Heart left ventricle (tissue), 13 donors: ENCODE measurements around the gene SERTAD2.

Experiments
- CTCF ChIP-seq, 12 donors: fragments of 200-600 bp; sonication (generic) in 4 of 12; IDR thresholded peaks; one replicate each; pipeline versions ENCODE4 v1.5.0 to v1.8.0; 2018 to 2022; ENCODE audit warnings: antibody characterized with exemption in 12 of 12, mild to moderate bottlenecking in 5 of 12
- POLR2A ChIP-seq, 2 donors: fragments of 450-650 bp; IDR thresholded peaks; one replicate each; pipeline ENCODE4 v1.6.1; 2017; ENCODE audit warnings: antibody characterized with exemption in 2 of 2, mild to moderate bottlenecking in 2 of 2, moderate library complexity in 2 of 2
- donor health status: ischemic (EF 13 %, LVEDD 7.1; RV severe dilation, severe dysfunction).
- donor health status: DM: no; HTN: yes; CAD: no.
- donor health status: DM: no; HTN: no; CAD: no.
- donor health status: ischemic (EF 25% LVEDD 6.9; RV normal size, moderate dysfunction).
- donor health status: ischemic (EF 25% LVEDD 5.7; RV mildly dilated, moderate dysfunction).
- donor health status: ischemic (EF 35%, LVEDD 5.7; RV mildly dilated, moderate dysfunction).
- donor health status: nonischemic (EF 11% LVEDD 7.7; RV severe dilation, severe dysfunction).
- donor health status: DM: yes; HTN: yes; CAD: no.
- donor health status: PGD.
- donor health status: ischemic (EF 29% LVEDD 5.4; RV normal size, mild dysfunction).
- donor health status: nonischemic (EF 23%, LVEDD 6.1; RV moderate dilation, normal function).

GRCh38 chr2:64681479-64681967 is 27.8 kb upstream of the SERTAD2 start:
- TF ChIP-seq POLR2A (IDR thresholded peaks at IDR 0.05) (no peak), CTCF (IDR thresholded peaks at IDR 0.05) (no peak)
